ENCODE results near the gene CST4. TPM values are rescaled to one million over a fixed set of nuclear protein-coding genes. Genes with fewer than 3 reads are reported as not detected.
A peak's percentile ranks its signal among the peaks of the same experiment; 100 is the strongest.
"Not testable (repeated sequence)": the region's sequence is repeated elsewhere in the genome, so short reads cannot be mapped to it uniquely, and the experiment has no call there.

The CST4 gene
- total RNA-seq, 2 donors from 2014 or later, result not detected

GRCh38 chr20:23637282-23638221 is 51.3 kb downstream of the CST4 start, which contains the start of gene CST3:
Gene CST3 (minus strand): TSS chr20:23637955. CDS start chr20:23637862, 93 bp downstream.
- intact Hi-C loops (cut with DNase I), result no loop called here
- Histone ChIP-seq H3K27ac (peak within 1 kb of the TSS; percentile 96), H3K36me3 (no peaks in the 10 kb centered on the region), H3K9me3 (no peaks in the 10 kb centered on the region), H3K4me1 (peaks cover 5% of the 10 kb centered on the region), H3K9ac (ENCODE audit: low read depth in 2 of 2, low read length in 2 of 2) (peak within 1 kb of the TSS; percentile 85 to 92), H3K27me3 (no peaks in the 10 kb centered on the region), H3K4me3 (peak within 1 kb of the TSS; percentile 95)
- DNase-seq, result peak; percentile 94
- no peak for TF ChIP-seq CTCF (IDR thresholded peaks at IDR 0.05)

- Histone ChIP-seq H3K4me3 (peak overlapping the region; percentile 95), H3K9me3 (no peaks in the 10 kb centered on the region), H3K36me3 (no peaks in the 10 kb centered on the region), H3K4me1 (peaks cover 5% of the 10 kb centered on the region), H3K27me3 (no peaks in the 10 kb centered on the region), H3K9ac (ENCODE audit: low read depth in 2 of 2, low read length in 2 of 2) (peak overlapping the region; percentile 85 to 92), H3K27ac (peak overlapping the region; percentile 96)
- no peak for TF ChIP-seq CTCF (IDR thresholded peaks at IDR 0.05)
- intact Hi-C loops (cut with DNase I), result no loop called here
- DNase-seq, result no peak
These were observed 51.9 kb downstream of the CST4 start for GRCh38 chr20:23636908-23637281.

- no peak for TF ChIP-seq CTCF (IDR thresholded peaks at IDR 0.05)
- Histone ChIP-seq H3K36me3 (no peaks in the 10 kb centered on the region), H3K27ac (peak overlapping the region; percentile 96), H3K4me1 (peaks cover 5% of the 10 kb centered on the region), H3K27me3 (no peaks in the 10 kb centered on the region), H3K9me3 (no peaks in the 10 kb centered on the region), H3K9ac (ENCODE audit: low read depth in 2 of 2, low read length in 2 of 2) (peak overlapping the region; percentile 85 to 92), H3K4me3 (peak overlapping the region; percentile 95)
- no peak for DNase-seq
- intact Hi-C loops (cut with DNase I), result no loop called here
These were observed 52.5 kb downstream of the CST4 start for GRCh38 chr20:23636182-23636907.

- DNase-seq; H3K27me3 ChIP-seq; H3K36me3 ChIP-seq; H3K4me1 ChIP-seq; H3K9ac ChIP-seq (ENCODE audit: low read depth in 2 of 2, low read length in 2 of 2); H3K27ac ChIP-seq; H3K9me3 ChIP-seq; intact Hi-C loops (cut with DNase I); H3K4me3 ChIP-seq: not testable (repeated sequence)
These were observed 53.1 kb downstream of the CST4 start for GRCh38 chr20:23635768-23636090.

Other genes with a start within 250 kb of the CST4 start
- not detected for gene CSTL1, start 249.4 kb downstream of the CST4 start, total RNA-seq
- not detected for gene CST11, start 236.2 kb downstream of the CST4 start, total RNA-seq
- not detected for gene CST8, start 197.9 kb downstream of the CST4 start, total RNA-seq
- not detected for gene CST9L, start 120.6 kb downstream of the CST4 start, total RNA-seq
- not detected for gene CST9, start 83.1 kb downstream of the CST4 start, total RNA-seq
- gene CST3, start 51.1 kb downstream of the CST4 start, total RNA-seq, result 100 to 1,000 TPM; 606 to 666 TPM
- gene CST1, start 61.9 kb upstream of the CST4 start, total RNA-seq, result not detected
- not detected for gene CST2, start 137.7 kb upstream of the CST4 start, total RNA-seq
- not detected for gene CST5, start 190.7 kb upstream of the CST4 start, total RNA-seq

Measured in colonic mucosa (tissue), 4 donors.